ENCODE data around the gene LLGL2.
"Not testable (repeated sequence)": the region's sequence is repeated elsewhere in the genome, so short reads cannot be mapped to it uniquely, and the experiment has no call there.

The LLGL2 gene

DNA sequence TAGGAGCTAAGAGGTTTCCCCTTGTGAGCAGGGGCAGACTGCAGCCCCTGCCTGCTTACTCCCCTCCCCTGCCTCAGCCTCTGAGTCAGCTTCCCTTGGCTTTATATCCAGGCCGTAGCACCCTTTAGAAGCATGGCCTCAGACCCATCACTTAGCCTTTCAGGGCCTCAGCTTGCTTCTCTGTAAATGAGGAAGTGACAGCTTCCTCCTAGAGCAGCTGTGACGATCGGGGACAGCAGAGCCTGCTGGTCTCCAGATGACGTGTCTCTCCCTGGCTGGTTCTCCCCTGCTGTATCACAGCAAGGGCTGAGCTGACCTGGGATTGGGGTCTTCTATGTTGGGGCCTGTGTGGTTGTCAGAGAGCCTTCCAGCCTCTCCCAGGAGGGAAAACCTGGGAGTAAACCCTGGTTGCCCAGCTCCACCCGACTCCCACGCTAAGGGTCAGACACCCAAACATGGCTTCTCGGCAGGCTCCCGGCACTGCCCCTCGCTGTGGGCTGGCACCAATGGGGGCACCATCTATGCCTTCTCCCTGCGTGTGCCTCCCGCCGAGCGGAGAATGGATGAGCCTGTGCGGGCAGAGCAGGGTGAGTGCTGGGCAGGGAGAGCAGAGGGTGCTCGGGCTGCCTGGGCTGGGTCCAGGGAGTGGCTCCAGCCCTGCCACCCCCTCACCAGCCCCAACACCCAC, 45.8 kb downstream of the LLGL2 start:
- no peak for DNase-seq

DNA sequence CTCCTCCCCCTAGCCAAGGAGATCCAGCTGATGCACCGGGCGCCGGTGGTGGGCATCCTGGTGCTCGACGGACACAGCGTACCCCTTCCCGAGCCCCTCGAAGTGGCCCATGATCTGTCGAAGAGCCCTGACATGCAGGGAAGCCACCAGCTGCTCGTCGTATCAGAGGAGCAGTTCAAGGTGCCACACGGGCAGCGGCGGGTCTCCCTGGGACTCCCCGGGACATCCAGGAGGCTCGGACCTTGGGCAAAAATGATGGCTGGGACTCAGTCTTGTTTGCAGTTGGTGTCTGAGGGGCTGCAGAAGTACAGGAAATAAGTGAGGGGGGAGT, 46.4 kb downstream of the LLGL2 start:
- no peak for DNase-seq

DNA sequence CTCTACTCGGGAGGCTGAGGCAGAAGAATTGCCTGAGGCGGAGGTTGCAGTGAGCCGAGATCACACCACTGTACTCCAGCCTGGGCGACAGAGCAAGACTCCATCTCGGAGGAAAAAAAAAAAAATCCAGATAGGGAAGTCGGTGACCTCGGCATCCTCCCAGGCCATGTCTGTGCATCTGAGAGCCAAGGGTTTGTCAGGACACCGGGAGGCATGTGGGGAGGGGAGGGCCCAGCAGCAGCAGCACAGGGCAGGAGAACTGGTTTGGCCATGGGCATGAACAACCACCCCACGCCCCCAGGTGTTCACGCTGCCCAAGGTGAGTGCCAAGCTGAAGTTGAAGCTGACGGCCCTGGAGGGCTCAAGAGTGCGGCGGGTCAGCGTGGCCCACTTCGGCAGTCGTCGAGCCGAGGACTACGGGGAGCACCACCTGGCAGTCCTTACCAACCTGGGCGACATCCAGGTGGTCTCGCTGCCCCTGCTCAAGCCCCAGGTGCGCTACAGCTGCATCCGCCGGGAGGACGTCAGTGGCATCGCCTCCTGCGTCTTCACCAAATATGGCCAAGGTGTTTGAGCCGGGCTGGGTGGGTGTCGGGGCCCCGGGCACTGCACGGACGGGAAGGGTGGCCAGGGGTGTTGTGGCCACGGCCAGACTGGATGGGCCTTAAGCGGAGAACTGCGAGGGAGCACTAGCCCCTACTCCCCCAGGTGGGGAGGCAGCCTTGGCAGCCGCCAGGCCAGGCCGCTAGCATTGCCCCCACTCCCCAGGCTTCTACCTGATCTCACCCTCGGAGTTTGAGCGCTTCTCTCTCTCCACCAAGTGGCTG, 47.4 kb downstream of the LLGL2 start:
- no peak for DNase-seq

DNA sequence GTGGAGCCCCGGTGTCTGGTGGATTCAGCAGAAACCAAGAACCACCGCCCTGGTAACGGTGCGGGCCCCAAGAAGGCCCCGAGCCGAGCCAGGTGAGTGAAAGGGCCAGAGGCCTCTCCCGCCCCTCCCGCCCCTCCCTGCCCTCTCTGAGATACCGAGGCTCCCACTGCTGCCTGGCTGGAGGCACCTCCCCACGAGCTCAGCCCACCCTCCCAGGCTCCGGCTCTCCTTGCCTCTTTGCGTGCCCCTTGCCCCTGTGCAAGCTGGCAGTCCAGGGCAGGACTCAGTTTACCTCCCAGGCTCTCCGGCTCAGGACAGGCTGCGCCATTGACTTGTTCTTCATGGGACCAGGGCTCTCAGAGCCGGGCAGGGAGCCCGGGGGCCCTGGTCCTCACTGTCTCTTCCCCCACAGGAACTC, 48.1 kb downstream of the LLGL2 start:
- DNase-seq, result no peak

DNA sequence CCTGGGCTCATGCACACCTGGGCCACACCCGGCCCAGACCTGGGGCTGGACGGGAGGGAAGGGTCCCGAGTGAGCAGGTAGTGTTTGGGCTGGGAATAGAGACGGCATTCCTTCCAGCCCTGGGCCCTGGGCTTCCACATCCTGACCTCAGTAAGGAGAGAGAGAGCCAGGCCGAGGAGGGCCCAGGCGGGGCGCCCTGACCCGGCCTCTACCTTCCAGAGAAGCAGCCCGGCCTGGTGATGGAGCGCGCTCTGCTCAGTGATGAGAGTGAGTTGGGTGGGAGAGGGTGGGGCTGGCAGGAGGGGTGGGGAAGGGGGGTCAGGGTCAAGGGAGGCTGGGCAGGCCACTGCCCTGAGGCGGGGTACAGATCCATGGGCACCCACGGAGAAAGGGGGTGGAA, 48.5 kb downstream of the LLGL2 start:
- DNase-seq, result no peak

DNA sequence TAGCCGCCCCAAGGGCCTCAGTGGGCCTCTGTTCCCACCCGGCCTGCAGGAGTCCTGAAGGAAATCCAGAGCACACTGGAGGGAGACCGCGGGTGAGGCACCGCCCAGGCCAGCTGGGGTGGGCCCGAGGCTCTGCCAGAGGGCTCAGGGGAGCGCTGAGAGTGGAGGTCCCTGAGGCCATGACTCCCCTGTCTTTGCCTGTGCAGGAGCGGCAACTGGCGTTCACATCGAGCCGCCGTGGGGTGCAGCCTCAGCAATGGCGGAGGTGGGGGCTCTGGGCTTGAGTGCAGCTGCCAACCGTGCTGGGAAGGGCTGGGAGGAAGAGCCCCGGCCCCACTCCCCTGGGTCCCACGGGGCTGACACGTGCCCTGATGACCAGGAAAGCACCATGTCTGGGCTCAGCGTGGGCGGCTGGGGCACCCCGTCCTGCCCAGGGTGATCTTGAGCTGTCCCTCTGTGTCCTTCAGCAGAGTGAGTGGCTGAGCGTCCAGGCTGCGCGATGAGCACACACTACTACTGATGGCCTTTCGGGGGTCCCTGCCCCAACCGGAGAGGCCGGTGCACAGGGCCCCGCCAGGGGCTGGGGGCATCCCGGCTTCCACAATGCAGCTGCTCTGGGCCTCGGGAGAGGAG, 49.0 kb downstream of the LLGL2 start:
- DNase-seq, result no peak

GRCh38 chr17:75575197-75575596, 49.7 kb downstream of the LLGL2 start:
- DNase-seq, result no peak

GRCh38 chr17:75575728-75576127, 50.2 kb downstream of the LLGL2 start:
- DNase-seq, result no peak

DNA sequence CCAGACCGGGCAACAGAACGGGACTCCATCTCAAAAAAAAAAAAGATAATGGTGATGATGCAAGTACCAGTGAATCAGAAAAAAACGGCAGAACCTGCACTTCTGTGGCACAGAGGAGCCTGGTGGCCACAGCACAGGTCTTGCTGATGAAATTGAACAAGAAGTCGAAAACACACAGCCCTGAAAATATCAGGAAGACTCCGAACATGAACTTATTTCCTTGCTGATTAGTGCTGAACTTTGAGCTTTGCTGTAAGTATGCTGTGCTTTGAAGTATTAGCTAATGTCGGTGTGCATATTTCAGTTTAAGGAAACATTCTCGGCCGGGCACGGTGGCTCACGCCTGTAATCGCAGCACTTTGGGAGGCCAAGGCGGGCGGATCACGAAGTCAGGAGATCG, 51.2 kb downstream of the LLGL2 start:
- DNase-seq, result no peak

DNA sequence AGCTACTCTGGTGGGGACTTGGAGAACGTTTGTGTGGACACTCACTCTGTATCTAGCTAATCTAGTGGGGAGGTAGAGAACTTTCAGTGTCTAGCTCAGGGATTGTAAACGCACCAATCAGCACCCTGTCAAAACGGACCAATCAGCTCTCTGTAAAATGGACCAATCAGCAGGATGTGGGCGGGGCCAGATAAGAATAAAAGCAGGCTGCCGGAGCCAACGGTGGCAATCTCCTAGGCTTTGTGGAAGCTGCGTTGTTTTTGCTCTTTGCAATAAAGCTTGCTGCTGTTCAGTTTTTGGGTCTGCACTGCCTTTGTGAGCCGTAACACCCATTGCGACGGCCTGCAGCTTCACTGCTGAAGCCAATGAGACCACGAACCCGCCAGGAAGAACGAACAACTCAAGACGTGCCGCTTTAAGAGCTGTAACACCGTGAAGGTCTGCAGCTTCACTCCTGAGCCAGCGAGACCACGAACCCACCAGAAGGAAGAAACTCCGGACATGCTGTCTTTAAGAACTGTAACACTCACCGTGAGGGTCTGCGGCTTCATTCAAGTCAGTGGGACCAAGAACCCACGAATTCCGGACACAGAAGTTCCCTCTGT, 55.7 kb downstream of the LLGL2 start:
- DNase-seq, result not testable (repeated sequence)

DNA sequence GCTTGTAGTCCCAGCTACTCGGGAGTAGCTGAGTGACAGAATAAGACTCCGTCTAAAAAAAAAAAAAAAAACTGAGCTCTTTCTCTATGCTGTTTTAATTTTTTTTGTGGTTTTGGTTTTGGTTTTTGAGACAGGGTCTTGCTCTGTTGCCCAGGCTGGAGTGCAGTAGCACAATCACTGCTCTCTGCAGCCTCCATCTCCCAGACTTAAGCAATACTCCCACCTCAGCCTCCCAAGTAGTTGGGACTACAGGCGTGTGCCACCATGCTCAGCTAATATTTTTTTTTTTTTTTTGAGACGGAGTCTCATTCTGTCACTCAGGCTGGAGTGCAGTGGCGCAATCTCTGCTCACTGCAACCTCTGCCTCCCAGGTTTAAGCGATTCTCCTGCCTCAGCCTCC, 57.7 kb downstream of the LLGL2 start:
- not testable (repeated sequence) for DNase-seq

DNA sequence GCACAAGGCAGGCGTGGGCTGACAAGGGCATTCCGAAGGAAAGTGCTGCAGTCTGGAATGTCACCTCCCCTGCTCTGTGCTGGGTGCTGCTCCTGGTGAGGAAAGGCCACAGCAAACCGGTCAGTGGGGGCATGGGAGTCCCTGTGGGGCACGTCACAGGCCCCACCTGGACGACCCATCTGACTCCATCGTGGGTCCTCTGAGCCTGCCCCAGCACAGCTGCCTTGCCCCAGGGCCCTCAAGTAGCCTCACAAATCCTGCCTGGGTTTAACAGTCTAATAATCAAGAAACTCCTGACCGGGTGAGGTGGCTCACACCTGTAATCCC, 59.3 kb downstream of the LLGL2 start:
- no peak for DNase-seq

DNA sequence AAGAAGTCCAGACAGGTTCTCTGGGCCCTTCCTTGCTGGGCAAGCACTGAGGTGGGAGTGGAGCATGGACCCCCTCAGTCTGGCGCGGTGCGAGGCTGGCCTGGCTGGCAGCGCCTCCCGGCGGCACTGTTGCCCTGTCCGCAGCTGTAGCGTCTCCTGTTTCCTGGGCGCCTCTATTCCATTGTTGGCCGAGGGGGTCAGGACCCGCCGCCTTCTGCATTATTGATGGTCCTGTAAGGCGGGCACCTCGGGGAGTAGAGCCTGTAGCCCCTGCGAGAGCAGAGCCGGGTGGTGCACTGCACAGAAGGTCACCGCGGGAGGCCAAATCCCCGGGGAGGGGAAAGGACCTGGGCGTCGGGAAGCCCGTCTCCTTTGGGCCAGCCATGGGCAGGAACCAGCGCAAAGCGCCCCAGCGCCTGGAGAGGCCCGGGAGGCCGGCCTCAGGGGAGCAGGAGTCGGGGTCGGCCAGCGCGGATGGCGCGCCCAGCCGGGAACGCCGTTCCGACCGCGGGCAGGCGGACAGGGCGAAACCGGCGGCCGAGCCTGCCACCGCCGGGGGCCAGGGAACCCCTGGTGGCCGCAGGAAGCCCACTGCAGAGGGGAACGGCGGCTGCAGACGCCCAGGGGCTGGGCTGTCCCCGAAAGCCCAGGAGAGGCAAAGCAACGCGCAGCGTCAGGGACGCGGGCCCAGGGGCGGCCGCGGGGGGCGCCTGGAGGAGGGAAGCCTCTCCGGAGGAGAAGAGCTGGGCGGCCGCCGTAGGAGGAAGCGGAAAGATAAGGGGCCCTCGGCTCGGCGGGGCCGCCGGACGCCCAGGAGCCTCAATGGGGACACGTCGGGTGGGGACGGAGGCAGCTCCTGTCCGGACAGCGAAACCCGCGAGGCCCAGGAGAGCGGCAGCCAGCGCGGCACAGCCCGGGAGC, 62.4 kb downstream of the LLGL2 start, which contains the start of gene MYO15B:
TSS of gene MYO15B (plus strand) at position 126 of the 921 bp plus-strand sequence. CDS start at position 384, 258 bp downstream.
- peak; percentile 38 for DNase-seq

- DNase-seq, result no peak
Observed at GRCh38 chr17:75588596-75589011, 63.1 kb downstream of the LLGL2 start.

DNA sequence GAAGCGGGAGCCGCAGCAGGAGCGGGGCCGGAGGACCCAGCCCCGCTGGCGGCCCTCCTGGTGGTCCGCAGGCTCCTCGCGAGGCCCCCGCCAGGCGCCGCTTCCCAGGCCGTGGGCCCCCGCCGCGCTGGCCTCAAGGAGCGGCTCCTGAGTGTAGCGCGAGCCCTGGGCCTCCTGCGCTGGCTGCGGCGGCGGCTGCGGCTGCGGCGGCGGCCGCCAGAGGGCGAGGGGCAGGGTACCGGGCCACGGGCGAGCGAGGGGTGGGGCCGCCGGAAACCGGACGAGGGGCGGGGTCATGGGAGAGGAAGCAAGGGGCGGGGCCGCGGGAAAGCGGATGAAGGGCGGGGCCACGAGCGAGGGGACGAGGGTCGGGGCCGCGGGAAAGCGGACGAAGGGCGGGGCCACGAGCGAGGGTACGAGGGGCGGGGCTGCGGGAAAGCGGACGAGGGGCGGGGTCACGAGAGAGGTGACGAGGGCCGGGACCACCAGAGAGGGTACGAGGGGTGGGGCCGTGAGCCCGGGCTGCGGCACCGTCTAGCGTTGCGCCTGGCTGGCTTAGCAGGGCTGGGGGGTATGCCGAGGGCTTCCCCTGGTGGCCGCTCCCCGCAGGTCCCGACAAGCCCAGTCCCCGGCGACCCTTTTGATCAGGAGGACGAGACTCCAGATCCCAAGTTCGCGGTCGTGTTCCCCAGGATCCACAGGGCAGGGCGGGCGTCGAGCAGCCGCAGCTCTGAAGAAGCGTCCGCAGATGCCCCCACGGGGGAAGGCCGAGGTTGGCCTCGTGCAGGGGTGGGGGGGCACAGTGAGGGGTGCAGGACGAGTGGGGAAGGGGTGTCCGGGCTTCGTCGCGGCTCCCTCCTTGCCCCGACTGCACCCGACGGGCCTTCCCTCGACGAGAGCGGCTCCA, 63.8 kb downstream of the LLGL2 start:
- DNase-seq, result peak; percentile 88

DNA sequence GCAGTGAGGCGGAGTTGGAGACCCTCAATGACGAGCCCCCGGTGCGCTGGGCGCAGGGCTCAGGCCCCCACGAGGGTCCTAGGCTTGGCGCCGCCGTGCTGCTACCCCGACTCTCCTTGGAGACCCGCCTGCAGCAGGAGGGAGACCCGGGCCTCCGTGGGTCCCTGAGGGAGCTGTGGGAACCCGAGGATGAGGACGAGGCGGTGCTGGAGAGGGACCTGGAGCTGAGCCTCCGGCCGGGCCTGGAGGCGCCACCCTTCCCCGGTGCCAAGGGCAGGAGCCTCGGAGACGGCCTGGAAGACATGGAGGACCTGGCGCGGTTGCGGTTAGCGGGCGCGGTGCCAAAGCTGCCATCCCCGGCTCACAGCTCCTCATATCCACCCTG, 64.4 kb downstream of the LLGL2 start:
- DNase-seq, result no peak

DNA sequence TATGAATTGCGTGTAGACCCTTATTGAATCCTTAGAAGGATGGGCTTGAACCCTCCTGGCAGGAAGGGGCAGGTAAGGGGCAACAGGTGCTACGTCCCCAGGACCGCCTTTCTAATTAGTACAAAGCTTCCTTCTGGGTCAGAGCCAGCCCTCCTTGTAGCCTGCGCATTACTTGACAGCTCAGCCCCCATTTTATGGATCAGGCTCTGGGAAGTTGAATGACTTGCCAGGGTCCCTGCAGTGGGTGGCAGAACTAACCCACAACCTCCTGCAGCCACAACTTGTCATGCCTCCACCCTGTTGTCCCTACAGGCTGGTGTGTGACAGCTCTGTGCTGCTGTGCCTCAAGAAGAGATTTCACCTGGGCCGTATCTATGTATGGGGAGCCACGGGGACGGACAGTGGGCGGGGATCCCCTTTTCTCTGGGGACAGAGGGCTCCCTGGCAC, 64.8 kb downstream of the LLGL2 start:
- DNase-seq, result no peak

GRCh38 chr17:75590849-75591721, 65.6 kb downstream of the LLGL2 start:
- no peak for DNase-seq

DNA sequence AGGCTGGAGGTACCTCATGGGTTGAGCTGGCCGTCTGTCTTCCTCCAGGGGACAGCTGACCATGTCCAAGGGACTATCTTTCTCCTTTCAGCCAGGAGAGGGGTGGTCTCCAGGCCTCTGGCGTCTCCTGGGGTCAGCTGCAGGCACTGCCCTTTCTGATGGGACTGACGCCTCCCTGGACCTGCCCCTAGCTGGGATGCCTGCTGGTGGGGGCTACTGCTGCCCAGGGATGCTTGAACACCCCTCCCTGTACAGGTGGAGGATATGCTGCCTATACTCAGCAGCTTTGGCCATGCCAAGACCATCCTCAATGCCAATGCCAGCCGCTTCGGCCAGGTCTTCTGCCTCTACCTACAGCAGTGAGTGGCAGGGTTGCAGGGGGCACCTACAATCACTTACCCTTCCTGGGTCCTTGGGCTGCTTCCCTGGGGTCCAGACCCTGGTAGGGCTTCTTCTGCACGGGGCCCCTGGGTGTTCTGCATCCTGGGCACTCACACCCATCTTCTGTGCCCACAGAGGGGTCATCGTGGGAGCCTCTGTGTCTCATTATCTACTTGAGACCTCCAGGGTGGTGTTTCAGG, 66.3 kb downstream of the LLGL2 start:
- no peak for DNase-seq
